Astrocyte of the cerebellum (primary cell): ENCODE measurements around the gene CA10.

Experiments
- DNase-seq: peaks from one replicate; pipeline ENCODE4 v3.0.0-alpha.2; 2011; ENCODE audit warnings: low read depth
- H3K4me3 ChIP-seq: 2 replicates; pipeline ENCODE4 v1.5.1; 2011; ENCODE audit warnings: mild to moderate bottlenecking, low read depth, low read length, moderate library complexity
- CTCF ChIP-seq: IDR thresholded peaks from 2 replicates; pipeline ENCODE4 v1.5.1; 2012; ENCODE audit warnings: low read length, low read depth, moderate library complexity, mild to moderate bottlenecking; ENCODE audit errors: missing control alignments
- in situ Hi-C: cut with HindIII; loops from 2 replicates; pipeline ENCODE4 v1.10.0; 2017; ENCODE audit warnings: low sequenced_read_pairs

The CA10 gene

DNA sequence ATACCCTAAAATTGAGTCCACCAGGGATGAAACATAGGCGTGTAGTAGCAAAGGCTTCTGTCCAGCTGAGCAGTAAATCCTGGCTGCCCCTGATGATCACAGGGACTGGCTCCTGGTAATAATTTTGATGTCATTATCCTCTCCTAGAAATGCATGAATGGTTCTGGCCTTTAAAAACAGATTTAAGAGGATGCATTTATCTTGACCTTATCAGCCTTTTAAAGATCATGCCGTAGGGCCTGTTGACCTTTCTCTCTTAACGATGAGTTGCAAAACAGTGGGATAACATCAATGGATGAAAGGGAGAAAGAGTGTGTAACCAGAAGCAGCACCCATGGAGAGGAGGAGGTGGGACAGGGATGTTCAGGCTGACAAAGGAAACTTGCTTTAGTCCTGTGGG lies 128.5 kb downstream of the CA10 start:
- no peak for DNase-seq
- no peak overlapping the region for H3K4me3 ChIP-seq
- in situ Hi-C loops, result no loop called here
- no peak for TF ChIP-seq CTCF

- DNase-seq, result peak; percentile 20
- no peak for TF ChIP-seq CTCF
- in situ Hi-C loops, result no loop called here
- no peak overlapping the region for H3K4me3 ChIP-seq
Measured at GRCh38 chr17:52027620-52028295, 130.8 kb downstream of the CA10 start.

- no peak for TF ChIP-seq CTCF
- DNase-seq, result no peak
- no peak overlapping the region for H3K4me3 ChIP-seq
Measured at GRCh38 chr17:52027081-52027480, 131.4 kb downstream of the CA10 start.

DNA sequence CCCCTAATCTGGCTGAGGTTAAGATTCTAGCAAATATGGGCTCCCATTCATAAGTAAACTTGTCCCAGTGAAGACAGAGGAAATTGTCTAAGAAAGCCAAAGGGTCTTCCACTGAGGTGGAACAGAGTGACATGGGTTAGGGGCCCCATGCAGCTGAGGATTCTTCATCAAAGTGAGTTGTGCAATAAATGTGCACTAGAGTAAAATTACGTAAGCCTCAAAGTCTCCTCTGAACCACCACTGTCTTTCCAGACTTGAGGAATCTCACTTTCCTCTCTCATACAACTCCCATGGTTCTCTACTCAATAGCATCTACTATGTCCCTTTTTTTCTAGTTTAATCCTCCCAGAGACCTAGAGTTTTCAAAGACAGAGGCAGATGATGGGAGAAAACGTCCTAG lies 132.4 kb downstream of the CA10 start:
- TF ChIP-seq CTCF, result no peak
- in situ Hi-C loops, result no loop called here
- no peak for DNase-seq

More at GRCh38 chr17:52027081-52027480, 131.4 kb downstream of the CA10 start:
- in situ Hi-C loops, result no loop called here

DNA sequence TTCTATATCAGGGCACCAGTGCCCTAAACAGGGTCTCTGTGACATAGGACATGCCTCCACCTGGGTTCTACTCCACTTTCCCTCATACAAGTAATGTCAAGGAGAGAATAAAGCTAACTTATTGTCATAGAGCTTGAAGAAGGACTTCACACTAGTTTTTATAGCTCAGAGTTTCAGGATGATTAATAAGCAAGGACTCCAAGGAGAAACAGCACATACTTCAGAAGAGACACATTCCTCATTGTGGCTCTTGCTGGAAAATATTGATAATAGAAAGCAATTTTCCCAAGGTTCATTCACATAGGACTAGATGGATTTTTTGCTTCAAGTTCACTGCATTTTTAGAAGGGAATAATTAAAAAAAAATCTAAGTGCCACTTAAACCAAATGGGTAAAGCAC lies 133.3 kb downstream of the CA10 start:
- no peak for TF ChIP-seq CTCF
- in situ Hi-C loops, result no loop called here
- no peak overlapping the region for H3K4me3 ChIP-seq
- DNase-seq, result no peak

More for the DNA sequence above, 132.4 kb downstream of the CA10 start:
- H3K4me3 ChIP-seq, result no peak overlapping the region

DNA sequence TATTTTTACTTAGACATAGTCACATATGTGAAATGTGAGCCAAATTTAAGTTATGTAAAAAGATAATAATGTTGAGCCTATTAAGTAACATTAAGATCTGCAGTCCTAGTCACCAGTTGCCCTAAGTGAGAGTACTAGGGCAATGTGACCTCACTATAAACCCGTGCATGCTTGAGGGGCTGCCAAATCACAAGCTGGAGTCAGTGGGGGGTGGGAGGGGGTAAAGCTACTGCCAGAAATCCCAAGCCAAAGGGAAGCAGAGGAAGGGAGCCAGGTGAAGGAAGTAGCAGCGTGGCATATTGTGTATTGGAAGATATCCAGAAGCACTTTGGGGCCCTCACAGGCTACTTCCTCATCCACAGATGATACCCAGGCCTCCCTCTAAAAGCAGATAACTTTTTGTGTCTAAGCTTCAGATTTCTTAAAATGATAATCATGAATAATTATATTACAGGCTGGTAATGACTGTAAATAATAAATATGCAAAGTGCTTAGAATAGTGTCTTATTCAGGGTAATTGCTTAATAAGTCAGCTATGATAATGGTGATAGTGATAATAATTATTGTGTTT lies 134.1 kb downstream of the CA10 start:
- no peak for DNase-seq
- no peak for TF ChIP-seq CTCF
- in situ Hi-C loops, result no loop called here
- no peak overlapping the region for H3K4me3 ChIP-seq
